HG03060 (cell line): Measurements from ENCODE around the gene SRP72.
"Not testable (repeated sequence)": the region's sequence is repeated elsewhere in the genome, so short reads cannot be mapped to it uniquely, and the experiment has no call there.

Experiments used
- ATAC-seq: cut with Tn5 transposase; IDR thresholded peaks from one replicate; pipeline ENCODE4 v1.9.1; 2021; ENCODE audit warnings: low read depth, moderate number of reproducible peaks; ENCODE audit not compliant: unreplicated experiment

Gene SRP72, protein sequence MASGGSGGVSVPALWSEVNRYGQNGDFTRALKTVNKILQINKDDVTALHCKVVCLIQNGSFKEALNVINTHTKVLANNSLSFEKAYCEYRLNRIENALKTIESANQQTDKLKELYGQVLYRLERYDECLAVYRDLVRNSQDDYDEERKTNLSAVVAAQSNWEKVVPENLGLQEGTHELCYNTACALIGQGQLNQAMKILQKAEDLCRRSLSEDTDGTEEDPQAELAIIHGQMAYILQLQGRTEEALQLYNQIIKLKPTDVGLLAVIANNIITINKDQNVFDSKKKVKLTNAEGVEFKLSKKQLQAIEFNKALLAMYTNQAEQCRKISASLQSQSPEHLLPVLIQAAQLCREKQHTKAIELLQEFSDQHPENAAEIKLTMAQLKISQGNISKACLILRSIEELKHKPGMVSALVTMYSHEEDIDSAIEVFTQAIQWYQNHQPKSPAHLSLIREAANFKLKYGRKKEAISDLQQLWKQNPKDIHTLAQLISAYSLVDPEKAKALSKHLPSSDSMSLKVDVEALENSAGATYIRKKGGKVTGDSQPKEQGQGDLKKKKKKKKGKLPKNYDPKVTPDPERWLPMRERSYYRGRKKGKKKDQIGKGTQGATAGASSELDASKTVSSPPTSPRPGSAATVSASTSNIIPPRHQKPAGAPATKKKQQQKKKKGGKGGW

DNA sequence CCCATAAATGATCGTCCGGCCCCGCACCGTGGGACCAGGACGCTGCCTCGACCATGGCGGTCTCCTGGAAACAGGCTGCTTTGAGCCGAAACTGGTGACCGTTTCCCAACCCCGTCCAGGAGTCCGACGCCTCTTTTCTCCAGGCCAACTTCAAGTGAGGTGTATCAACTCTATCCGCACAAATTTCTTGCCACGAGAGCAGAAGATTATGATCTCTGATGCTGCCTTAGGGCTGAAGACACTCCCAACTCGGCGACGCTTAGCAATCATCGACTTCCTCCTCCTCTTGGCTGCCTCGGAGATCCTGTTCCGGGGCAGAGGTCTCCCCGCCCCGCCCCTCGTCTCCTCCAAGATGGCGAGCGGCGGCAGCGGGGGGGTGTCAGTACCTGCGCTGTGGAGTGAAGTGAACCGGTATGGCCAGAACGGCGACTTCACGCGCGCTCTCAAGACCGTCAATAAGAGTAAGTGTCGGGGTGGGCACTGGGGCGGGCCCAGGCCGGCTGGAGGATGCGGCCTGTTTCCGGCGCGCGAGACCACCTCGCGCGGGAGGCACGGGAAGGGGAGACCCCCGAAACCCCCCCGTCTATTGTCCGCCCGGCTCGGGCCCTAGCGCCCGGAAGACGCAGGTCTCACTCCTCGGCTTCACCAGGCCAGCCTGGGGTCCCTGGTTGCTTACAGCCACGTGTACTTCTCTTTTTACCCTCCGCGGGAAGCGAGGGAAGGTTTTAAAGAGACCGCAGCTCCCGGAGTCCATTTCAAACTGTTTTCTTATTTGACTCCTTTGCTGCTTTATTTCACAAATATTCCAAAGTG is at the start of gene SRP72:
Gene SRP72 (plus strand): TSS at position 334 of the 813 bp plus-strand sequence. CDS start 19 bp downstream, at position 353.
- ATAC-seq, result peak; percentile 69

DNA sequence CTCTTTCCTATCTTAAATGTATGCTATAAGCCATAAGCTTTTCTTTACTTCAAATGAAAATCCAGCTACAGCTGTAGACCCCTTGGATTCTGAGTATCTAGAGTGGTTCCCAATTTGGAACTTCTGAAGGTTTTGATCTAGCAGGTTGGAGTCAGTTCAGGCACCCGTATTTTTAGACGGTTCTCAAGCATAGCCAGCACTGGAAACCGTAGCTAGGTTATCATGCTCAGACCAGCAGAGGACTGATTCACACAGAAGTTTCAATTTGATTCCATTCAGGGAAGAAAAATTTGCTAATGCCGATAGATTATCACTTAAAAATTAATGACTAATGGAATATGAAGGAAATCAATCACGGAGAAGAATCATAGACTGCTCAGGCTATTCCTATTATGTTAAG is 43.2 kb upstream of the SRP72 start:
- no peak for ATAC-seq

DNA sequence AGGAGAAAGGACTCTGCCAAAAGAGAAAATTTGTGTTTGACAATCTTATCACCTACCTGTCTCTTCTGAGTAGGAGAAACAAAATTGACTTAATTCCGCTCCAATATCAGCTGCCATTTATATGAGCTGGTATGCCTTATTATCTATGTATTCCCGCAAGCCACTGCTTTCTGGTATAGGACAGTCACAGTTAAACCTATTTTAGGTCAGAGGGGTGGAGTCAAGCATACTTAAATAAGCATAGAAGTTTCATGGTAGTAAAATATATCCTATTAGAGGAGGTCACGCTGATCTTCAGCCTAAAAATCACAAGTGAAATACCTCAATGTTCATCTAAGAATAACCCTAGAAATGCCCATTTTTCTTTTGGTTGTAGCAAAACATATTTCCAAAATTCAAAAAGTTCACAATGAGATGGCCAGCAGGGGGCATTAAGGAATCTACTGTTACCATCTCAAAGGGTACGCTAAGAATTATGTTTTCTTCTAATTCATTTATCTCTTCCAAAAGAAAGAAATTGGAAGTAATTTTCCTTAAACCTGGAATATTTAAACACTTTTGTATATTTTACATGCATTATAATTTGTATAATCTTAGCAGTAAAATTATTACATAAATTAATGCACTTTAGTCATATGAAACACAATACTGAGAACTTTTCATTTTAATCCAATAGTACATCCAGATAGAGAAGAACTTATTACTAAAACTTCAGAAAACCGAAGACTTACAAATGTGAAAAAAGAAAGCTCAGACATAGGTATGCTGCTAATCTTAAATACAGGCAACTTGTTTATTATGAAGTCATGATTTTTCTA is 42.5 kb upstream of the SRP72 start:
- ATAC-seq, result no peak

DNA sequence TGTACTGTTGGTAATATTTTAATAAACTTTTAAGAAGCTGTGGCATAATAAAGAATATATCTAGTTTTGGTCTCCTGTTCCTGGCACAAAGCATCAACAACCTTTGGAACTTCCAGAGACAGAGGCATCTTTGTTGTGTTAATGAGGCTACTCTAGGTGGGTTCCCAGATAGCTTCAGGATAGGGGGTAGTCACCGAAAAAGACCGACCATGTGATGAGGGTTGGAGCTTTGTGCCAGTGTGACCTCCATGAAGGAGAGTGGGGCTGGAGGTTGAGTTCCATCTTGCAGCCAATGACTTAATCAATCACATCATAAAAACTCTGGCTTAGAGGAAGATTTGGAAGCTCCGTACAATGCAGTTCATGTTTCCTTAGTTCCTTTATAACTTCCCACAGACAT is 41.9 kb upstream of the SRP72 start:
- no peak for ATAC-seq

DNA sequence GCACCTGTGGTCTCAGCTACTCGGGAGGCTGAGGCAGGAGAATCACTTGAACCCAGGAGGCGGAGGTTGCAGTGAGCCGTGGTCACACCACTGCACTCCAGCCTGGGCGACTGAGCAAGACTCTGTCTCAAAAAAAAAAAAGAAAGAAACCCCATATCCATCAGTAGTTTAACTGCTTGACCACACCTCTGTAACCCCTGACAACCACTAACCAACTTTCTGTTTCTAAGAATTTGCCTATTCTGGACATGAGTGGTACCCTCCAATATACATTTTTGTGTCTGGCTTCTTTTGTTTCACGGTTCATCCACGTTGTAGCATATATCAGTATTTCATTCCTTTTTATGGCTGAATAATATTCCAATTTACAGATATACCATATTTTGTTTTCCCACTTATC is 41.1 kb upstream of the SRP72 start:
- peak; percentile 53 for ATAC-seq

DNA sequence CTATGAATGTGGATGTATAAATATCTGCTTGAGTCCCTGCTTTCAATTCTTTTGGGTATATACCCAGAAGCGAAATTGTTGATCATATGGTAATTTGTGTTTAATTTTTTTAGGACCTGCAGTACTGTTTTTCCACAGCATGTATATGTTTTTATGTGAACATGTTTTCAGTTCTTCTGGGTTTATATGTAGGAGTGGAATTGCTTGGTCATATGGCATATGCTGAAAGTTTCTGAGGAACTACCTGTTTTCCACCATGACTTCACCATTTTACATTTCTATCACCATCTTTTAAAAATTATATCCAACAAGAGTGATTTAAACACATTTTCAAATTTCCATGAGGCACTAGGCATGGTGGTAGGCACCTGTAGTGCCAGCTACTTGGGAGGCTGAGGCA is 40.2 kb upstream of the SRP72 start:
- ATAC-seq, result no peak

DNA sequence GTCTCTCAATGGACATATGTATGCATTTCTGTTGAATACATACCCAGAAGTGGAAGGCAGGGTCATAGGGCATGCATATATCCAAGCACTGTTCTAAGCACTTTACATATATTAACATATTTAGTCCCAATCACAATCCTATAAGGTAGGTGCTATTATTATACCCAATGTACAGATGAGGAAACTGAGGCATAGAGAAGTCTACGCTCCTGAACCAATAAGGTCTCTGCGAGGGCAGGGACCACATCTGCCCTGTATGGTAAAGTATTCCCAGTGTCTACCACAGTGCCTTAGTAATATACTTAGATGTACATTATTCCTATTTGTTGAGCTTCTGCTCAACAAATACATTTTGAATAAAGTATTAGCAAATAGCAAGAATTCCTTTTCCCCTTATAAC is 37.2 kb upstream of the SRP72 start:
- ATAC-seq, result no peak

DNA sequence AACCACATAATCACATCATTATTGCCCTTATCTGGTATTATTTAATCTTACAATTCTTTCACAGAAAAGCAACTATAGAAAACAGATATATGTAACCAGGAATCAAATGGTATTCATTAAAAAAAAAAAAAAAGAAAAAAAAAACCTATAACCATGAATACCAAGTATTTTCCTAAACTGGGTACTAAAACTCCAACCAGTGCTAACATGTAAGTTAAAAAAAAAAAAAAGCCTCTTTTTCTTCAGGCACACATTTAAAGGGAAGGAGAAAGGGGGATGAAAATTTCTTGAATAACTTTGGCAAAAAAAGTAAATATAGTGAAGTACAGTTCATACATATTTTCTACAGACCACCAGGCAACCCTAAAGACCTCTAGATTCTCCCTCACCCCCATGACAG is 34.1 kb upstream of the SRP72 start:
- ATAC-seq, result no peak

DNA sequence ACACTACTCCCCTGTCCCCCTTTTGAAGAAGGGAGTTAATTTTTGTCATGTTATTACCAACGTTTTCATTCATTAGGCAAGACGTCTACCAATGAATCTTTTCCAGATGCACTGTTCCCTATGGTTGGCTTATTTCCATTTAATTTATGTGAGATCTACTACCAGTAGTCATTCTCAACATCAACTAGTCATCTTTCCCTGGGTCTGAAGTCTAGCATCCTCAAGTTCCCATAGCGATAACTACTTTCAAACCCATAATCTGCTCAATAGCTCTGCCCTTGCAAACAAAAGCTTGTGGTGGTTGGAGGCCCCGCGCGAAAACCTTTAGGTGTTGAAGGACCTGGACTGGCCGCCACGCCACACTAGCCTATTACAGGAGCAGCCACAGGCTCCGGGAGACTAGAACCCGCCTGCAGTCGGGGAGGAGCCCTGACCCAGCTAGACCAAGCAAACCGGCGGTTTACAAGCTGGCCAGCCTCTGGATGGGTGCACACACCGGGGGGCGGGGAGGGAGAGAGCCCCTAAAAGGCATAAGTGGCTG is 32.7 kb upstream of the SRP72 start:
- no peak for ATAC-seq

DNA sequence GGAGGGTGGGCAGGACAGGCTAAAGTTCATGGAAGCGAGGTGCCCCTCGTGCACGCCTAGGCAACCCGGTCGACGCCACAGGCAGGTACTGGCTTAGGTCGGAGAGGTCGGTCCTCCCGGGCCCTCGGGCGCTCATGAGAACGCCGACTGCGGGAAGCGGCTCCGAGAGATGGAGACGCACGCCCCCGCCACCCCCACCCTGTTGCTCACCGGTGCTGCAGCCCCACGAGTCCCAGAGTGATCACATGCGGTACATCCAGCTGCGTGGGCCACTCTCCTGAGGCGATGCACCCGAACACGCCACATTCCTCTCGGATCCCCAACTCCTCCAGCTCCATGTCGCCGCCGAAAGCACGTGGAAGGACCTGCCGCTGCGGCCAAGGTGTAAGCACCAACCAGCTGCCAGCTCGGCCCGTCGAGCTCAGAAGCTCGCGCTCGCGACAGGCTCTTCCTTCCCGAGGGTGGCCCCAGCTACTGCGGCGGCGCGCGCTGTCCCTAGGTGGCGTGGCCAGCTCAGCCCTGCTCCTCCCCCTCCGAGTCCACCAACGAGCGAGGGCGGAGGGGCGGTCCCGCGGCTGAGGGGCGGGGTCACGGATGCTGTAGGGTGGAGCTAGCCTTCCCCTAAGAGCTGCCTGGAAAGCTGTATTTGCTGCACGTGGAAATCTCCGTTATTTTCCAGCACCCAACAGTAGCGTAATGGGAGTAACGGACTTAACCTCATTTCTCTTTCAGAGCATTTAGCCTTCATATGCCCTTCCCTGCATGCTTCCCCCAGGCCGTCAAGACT is 32.1 kb upstream of the SRP72 start, which contains the start of gene PPAT:
Gene PPAT (minus strand): TSS at position 476 of the 787 bp plus-strand sequence. CDS start 138 bp downstream, at position 338.
- ATAC-seq, result peak; percentile 43

DNA sequence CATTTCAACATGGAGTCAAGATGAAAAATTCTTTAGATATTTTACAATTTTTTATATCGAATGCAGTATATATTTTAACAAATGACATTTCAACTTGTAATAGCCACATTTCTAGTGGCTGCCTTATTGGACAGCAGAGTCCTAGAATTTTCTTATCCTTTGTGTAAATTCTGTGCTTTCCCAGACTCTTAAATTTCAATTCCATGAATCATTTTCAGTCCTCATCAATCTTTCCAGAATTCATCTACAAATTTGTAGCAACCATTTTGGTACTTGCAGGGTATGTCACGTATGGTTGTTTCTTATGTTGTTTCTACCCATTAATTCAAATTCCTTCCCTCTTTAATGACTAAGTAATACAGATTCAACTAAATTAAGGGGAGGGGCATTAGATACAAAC is 28.7 kb upstream of the SRP72 start:
- ATAC-seq, result no peak

DNA sequence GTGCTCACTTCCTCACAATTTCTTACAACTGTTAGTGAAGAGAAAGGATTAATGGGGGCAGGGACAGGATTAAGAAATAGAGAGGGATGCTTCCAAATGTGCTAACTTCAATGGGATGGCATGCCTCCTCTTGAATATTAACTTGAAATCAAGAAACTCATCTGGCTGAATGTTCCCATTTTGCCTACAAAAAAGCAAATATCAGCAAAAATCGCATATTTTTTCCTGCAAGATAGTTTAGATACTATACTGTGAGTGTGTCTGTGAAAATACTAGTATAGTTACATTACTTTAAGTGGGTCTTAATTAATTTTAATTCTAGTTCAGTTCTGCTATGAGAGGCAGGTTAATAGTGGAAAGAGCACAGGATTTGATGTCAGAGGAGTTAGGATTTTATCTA is 26.4 kb upstream of the SRP72 start:
- ATAC-seq, result no peak

DNA sequence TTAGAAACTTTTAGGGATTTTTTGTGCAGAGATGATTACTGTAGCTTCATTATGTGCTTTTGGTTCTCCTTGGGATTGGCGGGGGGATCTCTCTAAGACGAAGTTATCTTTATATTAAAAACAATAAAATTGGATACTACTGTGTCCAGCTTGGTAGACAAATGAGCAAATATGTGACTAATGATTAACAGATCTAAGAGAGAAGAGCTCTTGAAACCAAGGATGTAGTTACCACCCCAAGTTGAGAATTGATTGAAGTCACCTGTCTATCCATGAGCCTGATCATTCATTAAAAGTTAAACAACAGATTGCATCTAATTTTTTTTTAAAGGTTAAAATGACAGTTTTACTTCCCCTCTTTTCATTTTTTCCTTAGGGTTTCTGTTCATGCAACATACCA is 22.7 kb upstream of the SRP72 start:
- ATAC-seq, result no peak

DNA sequence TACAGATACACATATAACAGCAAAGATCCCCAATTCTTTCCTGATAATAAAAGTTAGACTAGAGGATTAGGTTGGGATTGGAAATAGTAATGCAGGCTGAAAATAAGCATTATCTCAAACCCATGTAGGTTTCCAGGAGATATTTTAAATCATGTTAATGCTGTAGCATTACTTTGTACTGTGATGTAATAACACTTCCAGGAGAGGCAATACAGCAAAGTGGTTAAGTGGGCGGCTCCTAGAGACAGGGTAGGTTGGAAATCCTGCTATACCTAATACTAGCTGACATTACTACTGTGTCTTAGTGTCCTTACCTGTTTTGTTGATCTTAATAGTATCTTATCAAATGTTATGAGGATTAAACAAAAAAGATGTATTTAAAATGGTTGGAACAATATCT is 21.7 kb upstream of the SRP72 start:
- no peak for ATAC-seq

DNA sequence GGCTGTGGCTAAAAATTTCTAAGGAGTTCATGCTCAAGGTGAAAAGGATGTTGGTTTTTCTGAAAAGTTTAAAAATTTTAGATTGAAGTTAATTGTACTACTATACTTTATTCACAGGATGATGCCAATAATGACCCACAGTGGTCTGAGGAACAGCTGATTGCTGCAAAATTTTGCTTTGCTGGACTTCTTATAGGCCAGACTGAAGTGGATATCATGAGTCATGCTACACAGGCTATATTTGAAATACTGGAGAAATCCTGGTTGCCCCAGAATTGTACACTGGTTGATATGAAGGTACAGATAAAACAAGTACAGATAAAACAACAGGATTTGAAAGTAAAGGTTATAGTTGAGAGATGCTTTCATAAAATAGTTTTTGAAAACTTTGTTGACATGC is 19.1 kb upstream of the SRP72 start:
- ATAC-seq, result no peak

DNA sequence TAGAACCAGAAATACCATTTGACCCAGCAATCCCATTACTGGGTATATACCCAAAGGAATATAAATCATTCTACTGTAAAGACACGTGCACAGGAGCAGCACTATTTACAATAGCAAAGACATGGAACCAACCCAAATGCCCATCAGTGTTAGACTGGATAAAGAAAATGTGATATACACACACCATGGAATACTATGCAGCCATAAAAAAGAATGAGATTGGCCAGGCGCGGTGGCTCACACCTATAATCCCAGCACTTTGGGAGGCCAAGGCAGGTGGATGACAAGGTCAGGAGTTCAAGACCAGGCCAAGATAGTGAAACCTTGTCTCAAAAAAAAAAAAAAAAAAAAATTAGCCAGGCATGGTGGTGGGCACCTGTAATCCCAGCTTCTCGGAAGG is 17.9 kb upstream of the SRP72 start:
- not testable (repeated sequence) for ATAC-seq

DNA sequence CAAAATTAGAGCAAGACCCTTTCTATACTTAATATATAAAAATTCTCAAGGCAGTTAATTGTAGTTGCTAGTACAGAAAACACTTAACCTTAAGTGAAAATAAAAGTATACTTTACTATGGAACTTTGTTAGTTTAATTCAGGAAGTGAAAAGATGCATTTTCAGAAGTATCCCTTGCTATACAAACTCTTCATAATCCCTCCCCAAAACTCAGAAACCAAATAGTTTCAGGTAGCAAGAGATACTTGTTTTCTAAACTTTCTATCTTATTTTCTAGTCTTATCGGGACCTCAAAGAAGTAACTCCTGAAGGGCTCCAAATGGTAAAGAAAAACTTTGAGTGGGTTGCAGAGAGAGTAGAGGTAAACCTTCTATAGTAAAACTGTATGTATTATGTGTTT is 17.1 kb upstream of the SRP72 start:
- ATAC-seq, result no peak

DNA sequence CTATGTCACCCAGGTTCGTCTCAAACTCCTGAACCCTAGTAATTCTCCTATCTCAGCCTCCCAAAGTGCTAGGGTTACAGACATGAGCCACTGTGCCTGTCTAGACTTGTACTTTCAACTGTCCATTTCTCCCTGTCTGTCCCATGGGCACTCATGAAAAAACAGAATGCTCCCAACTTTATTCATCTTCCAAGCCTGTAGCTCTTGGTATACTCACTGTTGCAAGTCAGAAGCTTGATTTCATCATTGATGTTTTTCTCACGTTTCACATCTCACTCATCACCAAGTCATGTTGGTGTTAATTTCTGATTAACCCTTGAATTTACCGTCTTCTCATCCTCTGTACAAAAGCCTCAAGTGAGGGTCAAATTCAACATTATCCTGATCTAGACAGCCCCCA is 7.3 kb upstream of the SRP72 start:
- no peak for ATAC-seq

DNA sequence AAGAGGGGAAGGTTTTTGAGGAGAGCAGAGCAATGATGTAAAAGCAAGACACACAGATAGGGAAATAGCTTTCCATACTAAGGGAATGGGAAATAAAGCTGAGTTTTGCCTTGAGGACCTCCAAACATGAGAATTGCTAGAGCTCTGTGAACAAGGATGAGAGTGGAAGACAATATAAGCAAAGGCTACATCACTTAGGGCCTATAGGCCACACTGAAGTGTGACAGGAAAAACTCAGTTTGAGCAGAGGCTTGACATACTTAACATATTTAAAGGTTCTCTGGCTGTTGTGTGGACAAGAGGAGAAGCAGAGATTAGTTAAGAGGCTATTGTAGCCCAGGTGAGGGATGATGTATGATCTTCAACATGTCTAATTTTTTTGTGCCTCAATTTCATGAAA is 5.3 kb upstream of the SRP72 start:
- no peak for ATAC-seq
